CD4-positive, alpha-beta memory T cell (primary cell): ENCODE results near the gene OTOR. TPM values are rescaled to one million over a fixed set of nuclear protein-coding genes. Genes with fewer than 3 reads are reported as not detected.

ENCODE experiments used
- CTCF ChIA-PET: fragments of 350-600 bp; sonication (Branson Sonifier 250); formaldehyde crosslinking; loops from one replicate; lab custom pipeline; 2021; ENCODE audit warnings: inconsistent platforms; ENCODE audit not compliant: partially characterized antibody; lab: Charles Lee
- POLR2A ChIA-PET: fragments of 350-600 bp; sonication (Branson Sonifier 250); formaldehyde crosslinking; loops from one replicate; lab custom pipeline; 2021; ENCODE audit not compliant: partially characterized antibody; lab: Charles Lee
- DNase-seq, 5 donors: peaks; one replicate each; pipeline versions ENCODE4 v3.0.0 to v3.0.0-alpha.2; 2020 to 2022; ENCODE audit warnings: mixed read lengths in 1 of 5
- H3K27ac ChIP-seq: one replicate; pipeline ENCODE4 v1.7.0; 2013; ENCODE audit warnings: low read depth, low read length
- H3K27me3 ChIP-seq: 2 replicates; pipeline ENCODE4 v1.7.0; 2013; ENCODE audit warnings: mild to moderate bottlenecking, low read length, moderate library complexity; ENCODE audit not compliant: insufficient read depth
- H3K36me3 ChIP-seq: 2 replicates; pipeline ENCODE4 v1.7.0; 2013; ENCODE audit warnings: mild to moderate bottlenecking, low read length, moderate library complexity; ENCODE audit not compliant: insufficient read depth
- H3K4me1 ChIP-seq: 2 replicates; pipeline ENCODE4 v1.7.0; 2013; ENCODE audit warnings: mild to moderate bottlenecking, low read length, moderate library complexity; ENCODE audit not compliant: insufficient read depth
- H3K4me3 ChIP-seq, 2 donors: one replicate each; pipeline ENCODE4 v1.7.0; 2013; ENCODE audit warnings: low read length in 2 of 2, mild to moderate bottlenecking in 1 of 2
- H3K9me3 ChIP-seq, 2 donors: one replicate each; pipeline ENCODE4 v1.7.0; 2013; ENCODE audit warnings: low read length in 2 of 2, control low read depth in 1 of 2; ENCODE audit not compliant: control insufficient read depth in 1 of 2
- H3K27ac Mint-ChIP-seq, 7 donors: one replicate each; pipeline ENCODE4 v1.8.0; 2020 to 2021; ENCODE audit warnings: mixed read lengths in 7 of 7, mild to moderate bottlenecking in 6 of 7, inconsistent platforms in 3 of 7, moderate library complexity in 3 of 7
- H3K27me3 Mint-ChIP-seq, 2 donors: one replicate each; pipeline ENCODE4 v1.8.0; 2020 to 2021; ENCODE audit warnings: mixed read lengths in 2 of 2
- H3K36me3 Mint-ChIP-seq, 2 donors: one replicate each; pipeline ENCODE4 v1.8.0; 2020 to 2021; ENCODE audit warnings: mixed read lengths in 2 of 2, inconsistent platforms in 1 of 2, mild to moderate bottlenecking in 1 of 2
- H3K4me1 Mint-ChIP-seq, 4 donors: one replicate each; pipeline ENCODE4 v1.8.0; 2020 to 2021; ENCODE audit warnings: mixed read lengths in 4 of 4, mild to moderate bottlenecking in 1 of 4
- H3K4me3 Mint-ChIP-seq, 8 donors: one replicate each; pipeline ENCODE4 v1.8.0; 2020 to 2021; ENCODE audit warnings: mixed read lengths in 8 of 8, mild to moderate bottlenecking in 7 of 8, moderate library complexity in 6 of 8, inconsistent platforms in 3 of 8
- H3K9me3 Mint-ChIP-seq, 8 donors: one replicate each; pipeline ENCODE4 v1.8.0; 2020 to 2021; ENCODE audit warnings: mixed read lengths in 8 of 8, mild to moderate bottlenecking in 5 of 8, inconsistent platforms in 3 of 8, moderate library complexity in 1 of 8
- intact Hi-C: fragments of 100-400 bp; cut with micrococcal nuclease; formaldehyde crosslinking; loops from one replicate; pipeline ENCODE4 v1.15.1; 2023
- polyA plus RNA-seq, 2 donors: library from polyadenylated mRNA; unstranded; fragments of 300-500 nt; fragmentation: Illumina TruSeq; gene quantifications; one replicate each; pipeline ENCODE4 v1.2.3, GENCODE V29; 2021
- total RNA-seq, 2 experiments: library from RNA; stranded (reverse); gene quantifications; one replicate each; pipeline ENCODE4 v1.2.3, GENCODE V29; 2021

The OTOR gene
- total and polyA plus RNA-seq, 4 experiments from 2014 or later, result not detected

GRCh38 chr20:16760431-16761304 lies 12.5 kb downstream of the OTOR start:
- ChIA-PET POLR2A (no interaction called here), CTCF (interaction anchor here (0.7 to 3.6 kb wide), 15 partner anchors 8 to 1052 kb away, joined by 3 to 19 read pairs (median 4); no protein-coding TSS in a partner anchor)
- peak overlapping the region in 1 of 7 donors; percentile 5 for H3K27ac Mint-ChIP-seq
- DNase-seq, result no peak
- no peaks in the 10 kb centered on the region for H3K9me3 ChIP-seq
- H3K27ac ChIP-seq, result no peak overlapping the region
- no peaks in the 10 kb centered on the region for H3K27me3 ChIP-seq
- H3K4me1 Mint-ChIP-seq, result peaks cover 0 to 2% (median under 1%) of the 10 kb centered on the region in 4 donors
- peaks cover 0 to 4% (median 0%) of the 10 kb centered on the region in 8 donors for H3K9me3 Mint-ChIP-seq
- H3K4me3 Mint-ChIP-seq, result no peak overlapping the region
- H3K4me1 ChIP-seq, result no peaks in the 10 kb centered on the region
- no peaks in the 10 kb centered on the region for H3K36me3 Mint-ChIP-seq
- H3K27me3 Mint-ChIP-seq, result peaks cover 5 to 19% of the 10 kb centered on the region in 2 donors
- H3K36me3 ChIP-seq, result no peaks in the 10 kb centered on the region
- no peak overlapping the region for H3K4me3 ChIP-seq
- intact Hi-C loops, result loop anchor here (1.0 to 5.0 kb wide), 2 partner anchors 59 to 1053 kb away; no protein-coding TSS in a partner anchor

- Mint-ChIP-seq H3K27me3 (peaks cover 7 to 22% of the 10 kb centered on the region in 2 donors), H3K4me3 (no peak overlapping the region)
- CTCF ChIA-PET, result interaction anchor here (0.6 to 3.6 kb wide), 14 partner anchors 8 to 1644 kb away, joined by 3 to 19 read pairs (median 4); no protein-coding TSS in a partner anchor
These were observed 13.2 kb downstream of the OTOR start for GRCh38 chr20:16761305-16761829.

GRCh38 chr20:16764560-16764959 lies 16.4 kb downstream of the OTOR start:
- ChIA-PET POLR2A (no interaction called here), CTCF (interaction anchor here (1.4 kb wide), 1 partner anchor 9 kb away, joined by 3 read pairs; no protein-coding TSS in a partner anchor)
- no peak overlapping the region for H3K4me3 ChIP-seq
- no peaks in the 10 kb centered on the region for H3K4me1 ChIP-seq
- H3K9me3 ChIP-seq, result no peaks in the 10 kb centered on the region
- Mint-ChIP-seq H3K27me3 (peaks cover 12 to 29% of the 10 kb centered on the region in 2 donors), H3K4me1 (peaks cover 0 to 2% (median under 1%) of the 10 kb centered on the region in 4 donors), H3K36me3 (no peaks in the 10 kb centered on the region), H3K9me3 (no peaks in the 10 kb centered on the region), H3K4me3 (no peak overlapping the region), H3K27ac (no peak overlapping the region)
- H3K27me3 ChIP-seq, result no peaks in the 10 kb centered on the region
- no peaks in the 10 kb centered on the region for H3K36me3 ChIP-seq
- intact Hi-C loops, result loop anchor here (5.0 kb wide), 1 partner anchor 1057 kb away; no protein-coding TSS in a partner anchor
- no peak overlapping the region for H3K27ac ChIP-seq
- no peak for DNase-seq

More at GRCh38 chr20:16761305-16761829, 13.2 kb downstream of the OTOR start:
- no peak overlapping the region for H3K27ac Mint-ChIP-seq
- peak; percentile 48 to 59 (median 52) for DNase-seq
- H3K36me3 Mint-ChIP-seq, result no peaks in the 10 kb centered on the region
- no peaks in the 10 kb centered on the region for H3K4me1 ChIP-seq
- H3K27ac ChIP-seq, result no peak overlapping the region
- H3K4me3 ChIP-seq, result no peak overlapping the region
- POLR2A ChIA-PET, result interaction anchor here (0.6 kb wide), 1 partner anchor 39 kb away, joined by 3 read pairs; no protein-coding TSS in a partner anchor
- H3K4me1 Mint-ChIP-seq, result peaks cover 0 to 2% (median under 1%) of the 10 kb centered on the region in 4 donors
- H3K27me3 ChIP-seq, result no peaks in the 10 kb centered on the region
- H3K9me3 ChIP-seq, result no peaks in the 10 kb centered on the region
- intact Hi-C loops, result loop anchor here (1.0 to 5.0 kb wide), 2 partner anchors 60 to 1054 kb away; no protein-coding TSS in a partner anchor
- no peaks in the 10 kb centered on the region for H3K36me3 ChIP-seq
- no peaks in the 10 kb centered on the region for H3K9me3 Mint-ChIP-seq

GRCh38 chr20:16771213-16771612 lies 23.1 kb downstream of the OTOR start:
- no peak for DNase-seq
- peaks cover 0 to 11% (median 4%) of the 10 kb centered on the region in 8 donors for H3K9me3 Mint-ChIP-seq
- ChIA-PET CTCF (no interaction called here), POLR2A (no interaction called here)
- intact Hi-C loops, result no loop called here
- no peak overlapping the region for H3K4me3 ChIP-seq
- no peaks in the 10 kb centered on the region for H3K4me1 ChIP-seq
- H3K27me3 ChIP-seq, result no peaks in the 10 kb centered on the region
- no peaks in the 10 kb centered on the region for H3K9me3 ChIP-seq
- no peaks in the 10 kb centered on the region for H3K36me3 Mint-ChIP-seq
- H3K4me3 Mint-ChIP-seq, result no peak overlapping the region
- no peak overlapping the region for H3K27ac ChIP-seq
- H3K27me3 Mint-ChIP-seq, result peaks cover 11 to 15% of the 10 kb centered on the region in 2 donors
- H3K27ac Mint-ChIP-seq, result no peak overlapping the region
- H3K36me3 ChIP-seq, result no peaks in the 10 kb centered on the region
- H3K4me1 Mint-ChIP-seq, result no peaks in the 10 kb centered on the region

GRCh38 chr20:16775961-16776360 lies 27.8 kb downstream of the OTOR start:
- H3K36me3 Mint-ChIP-seq, result peaks cover 0 to 2% of the 10 kb centered on the region in 2 donors
- ChIA-PET POLR2A (no interaction called here), CTCF (interaction anchor here (1.6 kb wide), 1 partner anchor 15 kb away, joined by 4 read pairs; no protein-coding TSS in a partner anchor)
- intact Hi-C loops, result no loop called here
- Histone ChIP-seq H3K36me3 (no peaks in the 10 kb centered on the region), H3K4me1 (no peaks in the 10 kb centered on the region), H3K9me3 (no peaks in the 10 kb centered on the region), H3K27me3 (no peaks in the 10 kb centered on the region), H3K27ac (no peak overlapping the region), H3K4me3 (no peak overlapping the region)
- no peak for DNase-seq
- H3K4me1 Mint-ChIP-seq, result no peaks in the 10 kb centered on the region
- H3K4me3 Mint-ChIP-seq, result no peak overlapping the region
- H3K9me3 Mint-ChIP-seq, result peaks cover 0 to 14% (median 8%) of the 10 kb centered on the region in 8 donors
- H3K27me3 Mint-ChIP-seq, result peaks cover 6 to 11% of the 10 kb centered on the region in 2 donors
- H3K27ac Mint-ChIP-seq, result no peak overlapping the region

GRCh38 chr20:16777126-16777525 lies 29.0 kb downstream of the OTOR start:
- Mint-ChIP-seq H3K27me3 (peaks cover 6 to 9% of the 10 kb centered on the region in 2 donors), H3K9me3 (peaks cover 0 to 21% (median 11%) of the 10 kb centered on the region in 8 donors), H3K36me3 (peaks cover 0 to 2% of the 10 kb centered on the region in 2 donors), H3K4me1 (no peaks in the 10 kb centered on the region), H3K27ac (no peak overlapping the region), H3K4me3 (no peak overlapping the region)
- CTCF ChIA-PET, result interaction anchor here (0.8 kb wide), 1 partner anchor 11 kb away, joined by 3 read pairs; no protein-coding TSS in a partner anchor
- H3K27ac ChIP-seq, result no peak overlapping the region
- no peak overlapping the region for H3K4me3 ChIP-seq
- no peaks in the 10 kb centered on the region for H3K27me3 ChIP-seq
- no peaks in the 10 kb centered on the region for H3K4me1 ChIP-seq
- DNase-seq, result no peak
- POLR2A ChIA-PET, result no interaction called here
- intact Hi-C loops, result no loop called here
- no peaks in the 10 kb centered on the region for H3K36me3 ChIP-seq
- H3K9me3 ChIP-seq, result no peaks in the 10 kb centered on the region

- peaks cover 0 to 31% (median 20%) of the 10 kb centered on the region in 8 donors for H3K9me3 Mint-ChIP-seq
These were observed 30.0 kb downstream of the OTOR start for GRCh38 chr20:16778159-16778558.

More at GRCh38 chr20:16778159-16778558, 30.0 kb downstream of the OTOR start:
- intact Hi-C loops, result no loop called here
- Histone ChIP-seq H3K27me3 (no peaks in the 10 kb centered on the region), H3K9me3 (no peaks in the 10 kb centered on the region), H3K27ac (no peak overlapping the region), H3K4me3 (no peak overlapping the region), H3K4me1 (no peaks in the 10 kb centered on the region), H3K36me3 (no peaks in the 10 kb centered on the region)
- H3K27ac Mint-ChIP-seq, result no peak overlapping the region
- ChIA-PET POLR2A (no interaction called here), CTCF (no interaction called here)
- no peak overlapping the region for H3K4me3 Mint-ChIP-seq
- peaks cover 0 to 2% of the 10 kb centered on the region in 2 donors for H3K36me3 Mint-ChIP-seq
- peaks cover 6 to 8% of the 10 kb centered on the region in 2 donors for H3K27me3 Mint-ChIP-seq
- no peaks in the 10 kb centered on the region for H3K4me1 Mint-ChIP-seq
- no peak for DNase-seq
